Kidney epithelial cell (primary cell): ENCODE data around the gene KRT15. TPM values are rescaled to one million over a fixed set of nuclear protein-coding genes. Genes with fewer than 3 reads are reported as not detected.
A peak's percentile ranks its signal among the peaks of the same experiment; 100 is the strongest.

Experiments used
- DNase-seq: peaks from one replicate; pipeline ENCODE4 v3.0.0-alpha.2; 2010; ENCODE audit warnings: low read depth
- H3K27me3 ChIP-seq: 2 replicates; pipeline ENCODE4 v1.6.0; 2011; ENCODE audit warnings: low read length; ENCODE audit not compliant: control insufficient read depth, insufficient read depth
- H3K36me3 ChIP-seq: 2 replicates; pipeline ENCODE4 v1.5.1; 2011; ENCODE audit warnings: low read length; ENCODE audit not compliant: control insufficient read depth, insufficient read depth
- H3K4me3 ChIP-seq: 2 replicates; pipeline ENCODE4 v1.5.1; 2011; ENCODE audit warnings: low read depth, mild to moderate bottlenecking, control low read depth, low read length
- total RNA-seq: library from RNA; depleted of rRNA; stranded (reverse); fragments of >200 nt; gene quantifications from 2 replicates; pipeline ENCODE4 v1.2.3, GENCODE V29; 2015
- TF ChIP-seq, protein P1 (sequence below): IDR thresholded peaks from 2 replicates; pipeline ENCODE4 v1.5.1; 2011; ENCODE audit warnings: mild to moderate bottlenecking, moderate library complexity, low read length, control low read depth, inconsistent platforms; ENCODE audit not compliant: insufficient read depth, poor library complexity, severe bottlenecking

KRT15 gene
- total RNA-seq, 1 donor from 2014 or later: 1.3 TPM

DNA sequence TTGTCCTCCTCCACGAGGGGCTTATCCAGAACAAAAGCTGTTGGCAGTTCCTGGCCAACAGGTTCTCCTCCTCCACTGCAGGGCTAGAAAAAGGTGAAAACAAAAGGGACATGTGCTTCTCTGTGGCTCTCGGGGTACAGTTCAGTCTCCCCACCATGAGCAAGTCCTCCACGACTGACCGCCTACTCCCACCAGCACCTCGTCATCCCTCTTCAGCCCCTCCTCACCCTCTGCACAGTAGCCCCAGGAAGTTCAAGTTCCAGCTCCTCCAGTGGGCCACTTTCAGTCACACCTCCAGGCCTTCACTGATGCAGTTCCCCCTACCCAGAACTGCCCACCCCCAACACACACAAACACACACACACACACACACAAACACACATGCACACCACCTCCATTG lies 33.8 kb upstream of the KRT15 start:
- no peaks in the 10 kb centered on the region for H3K36me3 ChIP-seq
- TF ChIP-seq, protein P1, sequence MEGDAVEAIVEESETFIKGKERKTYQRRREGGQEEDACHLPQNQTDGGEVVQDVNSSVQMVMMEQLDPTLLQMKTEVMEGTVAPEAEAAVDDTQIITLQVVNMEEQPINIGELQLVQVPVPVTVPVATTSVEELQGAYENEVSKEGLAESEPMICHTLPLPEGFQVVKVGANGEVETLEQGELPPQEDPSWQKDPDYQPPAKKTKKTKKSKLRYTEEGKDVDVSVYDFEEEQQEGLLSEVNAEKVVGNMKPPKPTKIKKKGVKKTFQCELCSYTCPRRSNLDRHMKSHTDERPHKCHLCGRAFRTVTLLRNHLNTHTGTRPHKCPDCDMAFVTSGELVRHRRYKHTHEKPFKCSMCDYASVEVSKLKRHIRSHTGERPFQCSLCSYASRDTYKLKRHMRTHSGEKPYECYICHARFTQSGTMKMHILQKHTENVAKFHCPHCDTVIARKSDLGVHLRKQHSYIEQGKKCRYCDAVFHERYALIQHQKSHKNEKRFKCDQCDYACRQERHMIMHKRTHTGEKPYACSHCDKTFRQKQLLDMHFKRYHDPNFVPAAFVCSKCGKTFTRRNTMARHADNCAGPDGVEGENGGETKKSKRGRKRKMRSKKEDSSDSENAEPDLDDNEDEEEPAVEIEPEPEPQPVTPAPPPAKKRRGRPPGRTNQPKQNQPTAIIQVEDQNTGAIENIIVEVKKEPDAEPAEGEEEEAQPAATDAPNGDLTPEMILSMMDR: no peak
- no peaks in the 10 kb centered on the region for H3K27me3 ChIP-seq
- no peak overlapping the region for H3K4me3 ChIP-seq
- no peak for DNase-seq

DNA sequence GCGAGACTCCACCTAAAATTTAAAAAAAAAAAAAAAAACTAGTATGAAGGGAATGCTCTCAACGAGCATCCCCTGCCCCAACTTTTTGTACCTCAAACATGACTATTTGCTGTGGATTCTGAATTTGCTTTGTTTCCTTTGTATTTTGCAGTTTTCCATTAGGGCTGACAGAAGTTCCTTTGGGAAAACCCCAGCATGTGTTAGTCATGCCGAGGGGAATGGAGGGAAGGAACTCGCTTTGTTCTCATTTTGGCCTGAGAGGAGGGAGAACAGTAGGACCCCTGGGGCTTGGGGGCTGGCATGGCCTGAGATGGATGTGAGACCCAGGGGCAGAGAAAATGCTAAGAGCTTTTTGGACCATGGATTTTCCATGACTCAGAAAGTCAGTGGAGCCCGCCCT lies 32.7 kb upstream of the KRT15 start:
- TF ChIP-seq, protein P1: no peak
- no peak overlapping the region for H3K4me3 ChIP-seq
- no peaks in the 10 kb centered on the region for H3K36me3 ChIP-seq
- DNase-seq: no peak
- no peaks in the 10 kb centered on the region for H3K27me3 ChIP-seq

DNA sequence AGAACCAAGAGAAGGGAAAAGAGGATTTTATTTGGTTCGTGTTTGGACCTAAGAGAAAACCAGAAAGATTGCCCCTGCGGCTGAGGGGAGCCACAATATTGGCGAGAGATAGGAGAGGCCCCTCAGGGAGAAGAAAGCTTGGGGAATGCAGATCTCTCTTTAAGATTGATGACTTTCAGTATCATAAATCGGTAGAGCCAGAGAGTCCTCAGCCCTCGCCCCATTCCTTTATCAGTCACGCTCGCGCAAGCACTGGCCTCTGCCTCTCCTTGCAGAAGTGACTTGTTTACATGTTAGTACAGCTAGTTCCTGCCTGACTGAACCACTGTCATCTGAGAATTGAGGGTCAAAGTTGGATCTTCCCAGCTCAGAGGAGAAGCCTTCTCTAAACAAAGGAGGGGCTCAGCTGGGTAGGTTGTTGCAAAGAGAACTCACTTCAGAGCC lies 30.9 kb upstream of the KRT15 start:
- no peaks in the 10 kb centered on the region for H3K27me3 ChIP-seq
- no peak for DNase-seq
- H3K4me3 ChIP-seq: no peak overlapping the region
- no peaks in the 10 kb centered on the region for H3K36me3 ChIP-seq
- TF ChIP-seq, protein P1: no peak

DNA sequence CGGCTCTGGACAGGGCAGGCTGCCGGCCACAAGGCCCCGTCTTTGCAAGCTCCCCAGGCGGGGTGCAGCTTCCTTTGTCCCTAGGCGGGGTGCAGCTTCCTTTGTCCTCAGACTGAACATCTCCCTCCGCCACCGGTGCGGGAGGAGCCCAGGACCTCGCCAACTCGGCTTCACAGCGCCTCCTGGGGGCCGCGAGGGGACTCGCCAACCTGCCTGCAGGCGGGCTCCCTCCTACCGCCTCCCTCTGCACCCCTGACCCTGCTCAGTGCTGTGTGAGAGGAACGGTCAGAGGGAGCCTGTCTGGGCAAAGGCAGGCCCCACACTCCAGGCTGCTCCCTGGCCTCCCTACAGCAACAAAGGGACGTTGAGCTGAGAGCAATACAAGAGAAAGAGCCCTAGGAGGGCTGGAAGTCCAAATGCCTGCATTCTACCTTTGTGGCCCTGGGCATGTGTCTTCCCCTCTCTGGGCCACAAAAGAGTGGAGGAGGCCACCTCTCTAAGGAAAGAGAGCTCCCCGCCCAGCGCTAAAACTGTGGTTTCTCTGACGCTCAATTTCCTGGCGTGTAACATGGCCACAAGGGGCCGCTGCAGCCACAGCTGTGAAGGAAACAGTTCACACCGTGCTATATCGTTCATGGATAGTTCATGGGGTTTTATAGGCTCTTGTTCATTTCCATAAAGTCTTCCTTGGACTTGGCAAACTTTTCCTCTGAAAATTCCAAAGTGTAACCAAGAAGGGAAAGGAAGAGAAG lies 30.3 kb upstream of the KRT15 start:
- no peak for DNase-seq
- Histone ChIP-seq H3K4me3 (no peak overlapping the region), H3K27me3 (no peaks in the 10 kb centered on the region), H3K36me3 (no peaks in the 10 kb centered on the region)
- TF ChIP-seq, protein P1: peak; percentile 92

DNA sequence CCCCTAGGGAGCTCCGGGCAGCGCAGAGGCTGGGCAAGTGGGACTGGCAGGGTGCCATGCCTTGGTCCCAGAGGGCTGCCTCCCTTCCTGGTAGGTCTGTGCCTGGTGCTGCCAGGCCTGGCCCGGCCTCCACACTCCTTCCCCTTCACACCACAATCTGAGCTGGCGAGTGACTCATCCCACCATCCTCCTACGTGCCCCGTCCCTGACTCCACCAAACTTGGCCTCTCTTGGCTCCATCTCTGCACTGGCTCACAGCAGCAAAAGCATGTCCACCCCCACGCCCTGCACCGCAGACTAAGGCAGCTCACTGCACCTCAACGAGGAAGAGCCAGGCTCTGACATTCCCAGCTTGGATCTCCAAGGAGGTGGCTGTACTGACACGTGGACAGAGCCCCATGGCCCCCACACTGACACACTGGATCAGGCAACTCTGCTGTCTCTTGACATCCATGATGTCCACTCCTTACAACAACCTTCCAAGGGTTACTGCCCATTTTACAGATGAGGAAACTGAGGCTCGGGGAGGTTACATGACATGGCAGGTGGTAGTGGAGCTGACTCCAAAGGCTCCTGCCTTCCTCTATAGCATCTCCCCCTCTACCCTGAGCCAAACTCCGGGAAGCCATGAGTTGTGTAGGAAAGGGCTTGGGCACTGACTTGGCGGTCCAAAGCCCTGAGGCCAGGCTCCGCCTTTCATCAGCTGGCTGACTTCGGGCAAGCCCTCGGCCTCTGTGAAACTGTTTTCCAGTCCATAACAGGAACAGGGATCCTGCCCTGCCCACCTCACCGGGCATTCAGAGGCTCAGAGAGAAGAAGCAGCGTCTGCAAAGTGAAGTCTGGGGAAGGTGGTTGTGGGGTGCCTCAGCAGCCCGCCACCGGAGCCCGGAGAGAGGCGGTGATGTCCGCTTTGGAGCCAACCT lies 29.5 kb upstream of the KRT15 start:
- no peak overlapping the region for H3K4me3 ChIP-seq
- TF ChIP-seq, protein P1: no peak
- peak; percentile 97 for DNase-seq

More for the DNA sequence above, 29.5 kb upstream of the KRT15 start:
- H3K36me3 ChIP-seq: no peaks in the 10 kb centered on the region
- no peaks in the 10 kb centered on the region for H3K27me3 ChIP-seq
